ENCODE results near the gene MSI2.

Gene MSI2

DNA sequence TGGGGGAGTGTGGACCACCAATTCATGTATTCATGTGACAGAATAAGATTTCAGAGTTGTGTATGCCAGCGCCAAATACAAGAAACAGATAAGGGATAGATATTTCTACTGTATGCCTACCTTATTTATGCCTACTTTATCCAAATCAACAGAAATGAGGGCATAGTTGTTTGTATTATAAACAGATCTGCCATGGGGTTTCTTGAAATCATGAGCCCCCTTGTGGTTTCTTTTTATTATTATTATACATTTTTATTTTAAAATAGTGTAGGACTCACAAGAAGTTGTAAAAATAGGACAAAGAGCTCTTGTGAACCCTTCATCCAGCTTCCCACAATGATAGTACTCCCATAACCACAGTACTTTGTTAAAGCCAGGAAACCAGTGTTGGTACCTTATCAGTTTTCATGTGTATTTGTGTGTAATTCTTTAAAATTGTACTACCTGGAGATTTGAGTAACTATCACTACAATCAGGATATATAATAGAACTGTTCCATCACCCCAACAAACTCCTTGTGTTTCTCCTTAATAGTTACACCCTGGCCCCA, 259.4 kb downstream of the MSI2 start:
- DNase-seq, result no peak

DNA sequence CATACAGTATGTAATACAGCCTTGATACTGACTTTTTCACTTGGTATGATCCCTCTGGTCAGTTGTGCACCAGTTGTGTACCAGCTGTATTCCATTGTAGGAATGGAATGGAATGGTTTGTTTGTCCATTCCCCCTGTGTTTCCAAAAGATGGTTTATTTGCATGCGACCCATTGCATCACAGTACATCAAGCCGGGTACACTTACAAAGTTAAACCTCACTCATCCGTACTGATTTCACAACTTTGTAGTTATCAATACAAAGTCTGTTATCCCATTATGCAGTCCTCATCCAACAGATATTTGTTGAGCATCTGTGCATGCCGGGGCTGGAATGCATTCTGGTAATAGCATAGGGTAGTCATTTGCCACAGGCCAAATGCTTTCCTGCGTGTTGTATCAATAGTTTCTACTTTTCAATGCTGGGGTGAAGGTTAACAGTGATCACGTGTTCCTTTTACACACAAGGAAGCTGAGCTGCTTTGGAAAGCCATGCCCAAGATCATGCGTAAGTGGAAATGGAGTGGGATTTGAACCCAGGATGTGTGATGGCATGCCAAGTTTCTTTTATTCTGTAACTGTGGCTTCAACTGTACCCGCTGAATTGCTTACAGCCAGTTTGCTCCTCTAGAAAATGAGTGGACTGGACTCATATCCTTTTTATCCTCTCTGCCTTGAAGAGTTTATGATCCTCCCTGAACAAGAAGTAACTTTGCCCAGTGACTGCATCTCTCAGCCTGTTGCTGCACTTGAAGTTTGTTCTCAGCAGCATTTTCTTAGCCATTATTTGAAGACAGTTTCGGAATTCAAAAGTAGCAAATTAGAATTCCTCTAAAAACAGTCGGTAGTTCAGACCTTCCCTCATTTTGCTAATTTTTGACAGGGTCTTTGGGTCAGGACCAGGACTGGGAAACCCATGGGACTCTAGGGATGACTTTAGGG, 260.2 kb downstream of the MSI2 start:
- no peak for DNase-seq

DNA sequence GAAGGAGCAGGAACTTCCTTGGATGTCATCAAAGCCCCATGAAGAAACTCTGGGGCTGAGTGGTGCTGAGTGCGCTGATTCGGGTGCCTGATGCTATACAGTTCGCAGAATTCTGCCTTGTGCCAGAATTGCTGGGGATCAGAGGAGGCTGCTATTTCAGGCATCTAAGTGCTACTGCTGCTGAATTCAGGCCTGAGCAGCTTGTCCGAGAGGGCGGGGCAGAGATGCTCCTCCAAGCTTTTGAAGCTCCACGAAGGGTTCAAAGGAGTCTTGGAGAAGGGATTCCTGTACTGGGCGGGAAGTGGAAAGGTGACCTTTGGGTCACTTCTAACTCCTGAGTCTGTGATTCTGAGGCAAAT, 260.9 kb downstream of the MSI2 start:
- no peak for DNase-seq

DNA sequence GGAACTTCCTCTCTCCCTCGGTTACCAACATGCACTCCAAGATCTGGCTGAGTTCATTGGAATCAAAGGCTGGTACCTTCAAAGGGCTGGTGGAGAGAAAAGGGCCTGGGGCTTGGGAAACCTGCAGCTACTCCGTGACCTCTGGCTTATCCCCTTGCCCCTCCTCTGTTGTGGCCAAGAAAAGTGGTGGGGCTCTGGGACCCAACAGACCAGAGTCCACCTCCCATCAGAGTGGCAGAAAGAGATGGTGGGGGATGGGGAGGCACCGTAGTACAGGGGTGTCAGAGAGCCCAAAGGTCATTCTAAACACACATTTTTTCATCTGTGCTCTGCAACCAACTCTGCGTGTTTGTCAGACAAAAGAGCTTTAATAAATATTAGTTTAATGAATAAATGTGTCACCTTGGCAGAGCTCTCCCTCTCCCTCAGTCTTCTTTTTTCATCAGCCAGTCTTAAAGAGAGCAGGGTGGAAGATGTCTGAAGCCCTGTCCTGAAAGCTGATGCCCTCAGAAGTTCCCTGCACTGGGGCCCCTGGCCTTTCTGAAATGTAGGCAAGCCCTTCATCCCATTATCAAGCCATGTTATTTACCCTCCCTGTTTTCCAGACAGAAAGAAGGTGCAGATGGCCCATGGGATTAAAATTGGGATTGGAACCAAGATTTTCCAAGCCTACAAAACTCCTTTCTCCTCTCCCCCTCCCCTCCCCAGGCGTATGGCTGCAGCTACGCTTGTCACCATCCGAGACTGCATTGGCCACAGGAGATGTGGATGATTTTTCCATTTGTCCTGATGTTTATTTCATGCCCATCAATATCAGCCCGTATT, 261.5 kb downstream of the MSI2 start:
- DNase-seq, result no peak

DNA sequence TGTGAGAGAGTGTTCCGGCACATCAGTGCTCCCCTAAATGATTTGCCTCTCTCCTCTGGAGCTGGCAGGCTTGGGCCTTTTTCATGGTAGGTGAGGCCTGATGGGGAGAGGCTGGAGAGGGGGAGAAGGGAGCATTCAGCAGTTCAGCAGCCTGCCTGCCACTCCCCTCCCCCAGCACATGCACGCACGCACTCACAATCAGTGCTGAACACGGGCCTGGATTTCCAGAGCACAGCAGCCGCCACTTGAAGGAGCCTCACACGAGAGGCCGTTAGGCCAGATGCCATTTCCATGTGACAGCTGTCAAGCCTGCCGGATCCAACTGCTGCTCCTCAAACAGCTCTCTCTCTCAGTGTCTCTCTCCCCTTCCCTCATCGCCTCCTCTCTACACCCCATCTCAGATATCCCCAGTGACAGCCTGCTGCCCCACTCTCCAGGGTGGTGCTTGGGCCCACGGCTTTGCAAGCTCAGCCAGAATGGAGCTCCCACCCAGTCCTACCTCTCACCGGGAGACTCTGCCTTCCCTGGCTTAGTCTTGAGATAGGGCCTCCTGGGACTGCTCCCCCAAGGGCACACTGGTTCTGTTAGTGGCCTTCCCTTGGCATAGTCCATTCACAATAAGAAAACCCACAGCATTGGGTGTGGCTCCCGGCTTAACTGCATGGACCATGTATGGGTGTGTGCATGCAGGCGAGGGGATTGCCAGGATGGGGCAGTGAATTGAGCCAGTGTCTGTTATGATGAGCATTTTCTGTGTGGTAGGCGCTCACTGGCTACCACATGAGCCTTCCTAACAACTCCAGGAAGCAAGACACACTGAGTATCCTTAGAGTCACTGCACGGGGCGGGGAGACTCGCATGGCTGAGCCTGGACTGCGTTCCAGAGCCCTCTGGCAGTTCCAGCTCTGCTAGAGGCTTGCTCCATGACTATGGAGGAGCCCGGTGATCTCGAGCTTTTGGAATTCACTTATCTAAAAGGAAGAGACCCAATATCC, 262.6 kb downstream of the MSI2 start:
- no peak for DNase-seq

DNA sequence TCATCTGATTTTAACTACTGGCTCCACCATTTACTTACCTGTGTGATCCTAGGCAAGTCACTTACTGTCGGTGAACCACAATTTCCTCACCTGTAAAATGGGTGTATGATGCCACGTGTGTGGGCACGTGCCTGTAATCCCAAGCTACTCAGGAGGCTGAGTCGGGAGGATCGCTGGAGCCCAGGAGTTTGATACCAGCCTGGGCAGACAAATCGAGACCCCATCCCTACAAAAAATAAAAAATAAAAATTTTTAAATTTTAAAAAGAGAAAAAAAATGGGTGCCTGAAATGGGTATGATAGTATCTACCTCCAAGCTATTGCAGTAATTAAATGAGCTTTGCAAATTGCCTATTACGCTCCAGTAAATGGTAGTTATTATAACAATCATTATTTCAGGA, 263.5 kb downstream of the MSI2 start:
- no peak for DNase-seq

DNA sequence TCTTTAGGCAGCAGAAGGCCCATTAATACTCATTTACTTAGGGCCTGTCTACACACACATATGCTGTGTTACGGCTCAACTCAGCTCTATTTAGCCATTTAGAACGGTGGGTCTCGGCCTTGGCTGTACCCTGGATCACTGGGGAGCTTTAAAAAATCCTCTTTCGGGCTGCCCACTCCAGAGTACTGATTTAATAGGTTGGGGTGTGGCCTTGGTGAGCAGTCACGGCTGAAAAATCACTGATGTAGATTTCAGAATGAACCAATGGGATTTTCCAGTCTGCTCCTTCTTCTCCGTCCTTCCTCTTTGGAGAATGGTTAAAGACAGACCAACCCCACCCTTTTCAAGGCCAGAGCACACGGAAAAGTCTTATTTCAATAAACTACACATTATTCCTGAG, 265.3 kb downstream of the MSI2 start:
- no peak for DNase-seq

DNA sequence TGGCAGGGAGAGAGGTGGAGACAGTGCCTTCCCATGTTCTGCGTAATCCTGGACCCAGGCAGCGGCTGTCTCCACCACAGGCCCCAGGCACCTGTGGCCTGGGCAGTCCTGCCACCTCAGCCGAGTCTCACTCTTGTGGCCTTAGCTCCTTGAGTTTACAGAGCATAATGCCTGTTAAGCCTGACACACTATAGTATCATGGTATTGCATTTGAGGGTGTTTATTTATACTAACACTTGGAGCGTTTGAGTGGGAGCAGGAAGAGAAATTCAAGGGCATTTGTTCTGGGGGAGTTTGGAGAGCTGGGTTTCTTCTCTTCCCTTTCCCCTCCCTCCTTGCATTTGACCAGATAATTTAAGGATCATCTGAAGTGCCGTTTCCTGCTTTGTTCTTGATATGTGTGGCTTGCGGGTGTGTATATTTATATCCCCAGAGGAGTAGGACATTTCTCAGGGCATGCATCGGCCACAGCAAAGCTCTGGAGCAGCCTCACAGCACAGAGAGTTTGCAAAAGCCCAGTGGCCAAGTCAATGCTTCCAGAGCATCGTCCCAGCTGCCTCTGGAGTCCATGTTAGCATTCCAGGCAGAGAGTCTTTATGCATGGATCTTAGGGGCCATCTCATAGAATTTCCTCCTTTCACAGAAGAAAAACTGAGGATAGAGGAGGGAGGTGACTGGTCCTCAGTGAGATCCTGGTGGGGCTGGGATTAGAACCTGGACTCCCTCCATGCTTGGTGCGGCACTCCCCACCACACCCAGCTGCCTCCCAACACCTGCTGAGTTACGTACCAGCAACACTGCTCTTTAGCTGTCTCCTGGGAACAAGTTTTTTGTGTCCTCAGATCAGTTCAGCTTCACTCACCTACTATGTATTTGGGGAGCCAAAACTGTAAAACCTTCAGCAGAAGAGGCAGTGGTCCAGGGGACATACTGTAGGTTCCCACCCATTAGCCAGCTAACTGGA, 266.0 kb downstream of the MSI2 start:
- no peak for DNase-seq

DNA sequence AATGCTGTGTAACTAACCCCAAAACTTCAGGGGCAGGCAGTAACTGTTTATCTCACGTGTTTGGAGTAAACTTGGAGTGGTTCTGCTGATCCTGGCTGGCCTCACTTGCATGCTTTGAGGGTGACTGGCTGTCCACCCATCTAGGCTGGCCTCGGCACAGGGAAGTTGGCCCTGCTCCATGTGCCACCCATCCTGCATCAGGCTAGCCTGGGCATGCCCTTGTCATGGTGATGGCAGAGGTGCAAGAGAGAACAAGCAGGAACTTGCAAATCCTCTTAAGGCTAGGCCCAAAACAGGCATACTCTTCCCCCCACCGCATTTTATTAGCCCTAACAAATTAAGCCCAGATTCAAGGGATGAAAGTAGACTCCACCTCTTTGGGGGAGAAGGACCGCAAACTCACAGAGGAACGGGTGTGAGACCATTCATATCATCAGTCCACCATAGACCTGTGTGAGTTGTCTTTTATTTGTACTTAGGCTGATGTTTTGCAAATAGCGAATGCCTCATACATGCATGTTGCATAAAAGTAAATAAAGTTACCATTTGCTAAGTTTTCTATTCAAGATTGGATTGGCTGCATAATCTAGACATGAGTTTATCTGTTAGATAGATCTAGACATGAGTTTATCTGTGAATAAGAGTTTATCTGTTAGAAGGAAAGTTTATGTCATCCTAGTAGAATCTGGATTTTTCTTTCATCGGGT, 267.8 kb downstream of the MSI2 start:
- no peak for DNase-seq

DNA sequence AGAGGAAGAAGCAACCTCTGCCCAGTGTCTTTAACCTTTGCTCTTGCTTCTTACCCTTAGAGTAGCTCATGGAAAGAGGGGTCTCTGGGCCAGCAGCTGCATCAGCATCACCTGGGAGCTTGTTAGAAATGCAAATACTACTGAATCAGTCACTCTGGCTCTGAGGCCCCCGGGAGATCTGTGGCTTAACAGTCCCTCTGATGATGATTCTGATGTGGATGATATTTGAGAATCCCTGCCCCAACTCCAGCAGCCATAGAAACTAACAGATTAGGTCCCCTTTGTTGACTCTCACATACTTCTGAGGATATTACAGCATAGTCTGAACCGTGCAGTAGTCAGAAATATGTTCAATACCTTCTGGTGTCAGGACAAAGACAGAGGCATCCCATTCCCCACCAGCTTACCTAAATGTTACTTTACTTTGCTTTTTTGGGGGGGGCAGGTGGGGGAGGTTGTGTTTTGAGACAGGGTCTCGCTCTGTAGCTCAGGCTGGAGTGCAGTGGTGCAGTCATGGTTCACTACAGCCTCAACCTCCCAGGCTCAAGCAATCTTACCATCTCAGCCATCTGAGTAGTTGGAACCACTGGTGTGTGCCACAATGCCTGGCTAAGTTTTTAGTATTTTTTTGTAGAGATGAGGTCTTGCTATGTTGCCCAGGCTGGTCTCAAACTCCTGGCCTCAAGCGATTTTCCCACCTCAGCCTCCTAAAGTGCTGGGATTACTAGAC, 268.7 kb downstream of the MSI2 start:
- DNase-seq, result no peak

DNA sequence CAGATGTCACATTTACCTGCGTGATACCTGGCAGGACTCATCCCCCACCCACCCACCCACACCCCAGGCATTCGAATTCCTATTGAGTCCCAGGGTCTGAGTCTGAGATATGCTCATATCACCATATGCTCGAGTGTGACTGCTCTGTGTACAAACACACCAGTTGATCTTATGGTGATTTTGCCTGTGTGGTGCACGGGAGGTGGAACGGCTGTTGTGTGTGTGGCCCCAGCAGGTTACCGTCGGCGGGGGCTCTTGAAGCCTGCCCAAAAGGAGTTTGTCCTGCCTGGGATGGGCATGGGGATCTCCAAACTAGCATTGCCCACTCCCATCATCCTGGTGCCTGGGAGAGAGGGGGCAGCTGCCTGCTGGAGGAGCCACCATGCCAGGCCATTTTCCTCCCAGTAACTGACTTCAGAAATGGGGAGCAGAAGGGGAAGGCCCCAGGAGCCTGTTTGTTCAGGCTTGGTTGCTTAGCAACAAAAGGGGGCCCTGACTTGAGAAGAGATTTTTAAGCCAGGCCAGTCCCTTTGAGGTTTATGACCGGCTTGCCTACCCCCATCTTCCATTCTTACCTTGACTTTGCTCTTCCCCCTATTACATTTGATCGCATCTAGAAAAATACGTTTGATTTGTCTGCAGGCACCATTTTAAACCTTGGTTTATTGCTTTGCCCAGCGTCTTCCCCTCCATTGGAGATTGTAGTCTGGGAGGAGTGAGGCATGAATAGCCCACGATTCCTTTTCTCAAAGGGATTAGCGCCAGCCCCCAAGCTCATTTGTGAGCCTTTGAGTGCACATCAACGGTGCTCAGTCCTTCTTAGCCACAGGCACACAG, 271.1 kb downstream of the MSI2 start:
- no peak for DNase-seq

DNA sequence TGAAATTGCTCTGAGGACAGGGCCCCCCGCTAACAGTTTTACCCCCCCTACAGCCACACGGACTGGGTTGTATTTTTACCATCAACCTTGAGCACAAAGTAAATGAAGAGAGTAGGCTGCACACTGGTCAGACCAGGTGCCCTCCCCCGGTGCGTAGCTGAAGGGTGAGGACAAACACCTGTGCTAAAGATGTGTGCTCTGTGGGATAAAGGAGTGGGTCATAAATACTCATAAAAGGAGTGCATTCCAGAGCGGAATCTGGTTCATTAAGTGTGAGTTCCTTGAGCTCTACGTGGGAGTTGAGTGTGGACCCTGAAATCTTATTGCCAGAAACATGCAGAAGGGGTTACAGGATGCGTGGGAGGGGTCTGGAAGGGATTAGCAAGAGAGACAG, 271.7 kb downstream of the MSI2 start:
- no peak for DNase-seq

DNA sequence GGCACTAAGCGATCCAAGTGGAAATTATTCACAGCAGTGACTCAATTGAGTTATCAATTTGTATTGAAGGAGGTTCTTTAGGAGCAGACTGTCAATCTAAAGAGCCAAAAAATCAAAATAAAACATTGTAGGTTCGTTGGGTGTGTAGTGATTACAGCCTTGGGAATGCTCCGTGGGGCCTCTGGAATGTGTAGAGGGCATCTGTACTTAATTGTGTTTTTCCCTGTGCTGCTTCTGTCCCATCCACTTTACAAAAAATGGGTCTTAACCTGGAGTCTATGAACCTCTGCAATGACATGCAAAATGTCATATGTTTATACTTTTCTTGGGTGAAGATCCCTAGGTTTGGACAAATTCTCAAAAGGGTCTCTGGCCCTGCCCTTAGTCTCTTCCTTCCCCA, 273.7 kb downstream of the MSI2 start:
- no peak for DNase-seq

DNA sequence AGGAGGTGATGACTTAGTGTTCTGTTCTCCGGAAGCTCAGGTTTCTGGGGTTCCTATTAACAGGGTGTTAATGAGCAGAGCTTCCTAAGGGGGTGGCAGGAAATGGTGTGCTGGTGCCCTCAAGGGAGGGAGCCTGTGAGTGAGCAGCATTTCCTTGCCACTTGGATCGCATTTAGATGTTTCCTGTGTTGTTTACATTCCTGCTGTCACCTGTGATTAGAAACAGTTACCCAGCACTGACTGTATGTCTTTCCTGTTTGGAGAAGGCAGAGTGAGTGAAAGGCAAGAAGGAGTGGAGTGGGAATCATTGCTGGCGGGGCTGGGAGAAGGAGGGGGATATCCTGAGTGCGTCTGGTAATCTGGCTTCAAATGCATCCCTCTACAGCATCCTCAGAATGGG, 274.2 kb downstream of the MSI2 start:
- peak; percentile 9 for DNase-seq

DNA sequence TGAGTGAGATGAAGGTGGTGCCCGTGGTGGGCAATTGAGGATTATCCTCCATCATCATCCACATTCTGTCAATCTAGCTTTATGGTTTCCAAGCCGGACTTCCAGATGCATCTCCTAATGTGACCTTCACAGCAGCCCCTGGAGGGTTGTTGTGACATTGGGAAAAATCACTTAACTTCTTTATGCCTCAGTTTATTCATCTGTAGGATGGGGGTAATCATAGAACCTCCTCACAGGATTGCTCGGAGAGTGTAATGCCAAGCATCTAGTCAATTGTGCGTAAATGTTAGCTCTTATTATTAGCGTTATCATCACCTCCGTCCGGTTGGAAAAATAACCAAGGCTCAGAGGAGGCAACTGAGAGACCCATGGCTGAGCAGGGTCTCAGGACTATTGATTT, 274.8 kb downstream of the MSI2 start:
- no peak for DNase-seq

DNA sequence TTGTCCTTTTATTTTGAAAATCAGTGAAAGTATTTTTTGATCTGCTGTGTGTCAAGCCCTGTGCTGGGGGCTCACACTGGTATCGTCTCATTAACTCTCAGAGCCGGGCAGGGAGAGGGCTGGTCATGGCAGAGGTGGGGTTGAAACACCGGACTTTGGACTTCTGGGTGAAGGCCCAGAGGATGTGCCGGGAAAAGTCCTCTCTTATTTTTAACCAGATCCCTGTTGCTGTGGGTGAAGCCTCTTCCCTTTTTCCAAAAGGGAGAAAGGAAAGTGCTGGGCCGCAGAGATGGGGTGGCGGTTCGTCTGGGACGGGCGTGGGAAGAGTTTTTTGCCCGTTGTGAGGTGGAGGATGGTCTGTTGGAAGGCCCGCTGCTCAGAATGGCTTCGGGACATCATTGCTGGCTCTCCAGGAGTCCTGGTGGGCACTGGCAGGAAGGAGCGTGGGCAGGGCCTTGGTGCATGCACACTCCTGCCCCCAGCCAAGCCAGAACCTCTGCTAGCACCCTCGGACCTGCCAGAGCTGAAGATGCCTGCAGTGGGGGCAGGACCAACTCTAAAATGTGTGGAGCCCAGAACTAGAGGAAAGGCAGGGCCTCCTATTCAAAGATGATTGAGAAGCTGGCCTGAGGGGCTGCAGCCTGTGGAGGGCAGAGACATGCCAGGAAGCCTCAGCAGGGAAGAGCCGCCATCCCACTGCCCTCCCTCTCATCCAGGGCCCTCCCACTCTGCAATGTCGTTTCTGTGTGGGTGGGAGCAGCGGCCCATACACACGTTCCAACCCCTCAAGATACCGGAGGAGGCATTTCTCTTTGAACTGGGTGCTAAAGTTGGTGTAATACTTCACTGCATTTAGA, 275.6 kb downstream of the MSI2 start:
- no peak for DNase-seq

DNA sequence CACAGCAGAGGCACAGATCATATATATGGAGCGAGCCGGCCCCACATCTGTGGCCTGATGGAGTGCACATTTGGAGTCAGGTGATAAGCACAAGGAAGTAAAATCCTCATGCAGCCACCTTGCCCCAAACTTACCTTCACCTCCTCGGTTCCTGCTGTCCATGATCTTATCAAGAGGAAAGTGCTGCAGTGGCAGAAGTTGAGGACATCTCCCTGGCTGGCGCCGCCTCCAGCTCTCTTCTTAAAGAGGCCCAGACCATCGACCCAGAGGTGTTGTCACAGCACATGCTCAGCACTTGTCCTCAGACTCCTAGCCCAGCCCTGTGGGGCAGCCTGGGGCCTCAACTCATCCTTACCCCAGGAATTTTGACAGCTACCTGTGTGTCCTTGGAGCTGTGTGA, 276.2 kb downstream of the MSI2 start:
- no peak for DNase-seq

DNA sequence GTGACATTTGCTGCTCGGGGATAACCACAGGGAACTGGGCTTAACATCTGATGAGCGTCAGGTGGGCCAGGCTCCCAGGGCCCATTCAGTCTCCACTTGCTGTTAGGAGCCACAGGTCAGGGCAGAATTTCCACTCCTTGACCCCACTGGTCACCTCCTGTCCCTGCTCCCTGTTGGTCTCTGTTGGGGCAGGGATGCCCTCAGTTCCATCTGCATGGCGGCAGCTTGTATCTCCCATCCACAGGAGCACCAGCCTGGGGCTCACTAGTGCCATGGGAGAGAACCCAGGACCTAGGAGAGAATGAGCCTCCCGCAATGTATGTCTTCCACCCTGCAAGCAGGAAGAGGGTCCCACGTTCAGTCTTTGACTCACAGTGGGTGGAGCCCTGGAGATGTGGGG, 276.6 kb downstream of the MSI2 start:
- no peak for DNase-seq

Data from CD4-positive, alpha-beta T cell treated with Interleukin-10 for 1 hour (primary cell).